Parathyroid adenoma (tissue), 2 donors: ENCODE measurements around the gene CEP250.

Experiments used
- H2AFZ ChIP-seq: fragments of 300-600 bp; sonication (generic); one replicate; pipeline ENCODE4 v1.7.0; 2017; ENCODE audit warnings: antibody characterized with exemption, mild to moderate bottlenecking
- H3K27ac ChIP-seq: fragments of 300-600 bp; sonication (generic); one replicate; pipeline ENCODE4 v1.7.0; 2017
- H3K27me3 ChIP-seq: fragments of 300-600 bp; sonication (generic); one replicate; pipeline ENCODE4 v1.7.0; 2017; ENCODE audit warnings: low read length; ENCODE audit not compliant: control insufficient read depth, insufficient read depth
- H3K36me3 ChIP-seq: fragments of 300-600 bp; sonication (generic); one replicate; pipeline ENCODE4 v1.7.0; 2017; ENCODE audit warnings: low read length; ENCODE audit not compliant: control insufficient read depth, insufficient read depth
- H3K4me1 ChIP-seq: fragments of 300-600 bp; sonication (generic); one replicate; pipeline ENCODE4 v1.7.0; 2017; ENCODE audit warnings: control low read depth
- H3K4me2 ChIP-seq: fragments of 300-600 bp; sonication (generic); one replicate; pipeline ENCODE4 v1.7.0; 2017; ENCODE audit warnings: low read length
- H3K4me3 ChIP-seq: fragments of 300-600 bp; sonication (generic); one replicate; pipeline ENCODE4 v1.7.0; 2017; ENCODE audit warnings: low read depth, low read length
- H3K79me2 ChIP-seq: fragments of 300-600 bp; sonication (generic); one replicate; pipeline ENCODE4 v1.7.0; 2017; ENCODE audit warnings: control low read depth
- H3K9ac ChIP-seq: fragments of 300-600 bp; sonication (generic); one replicate; pipeline ENCODE4 v1.7.0; 2017; ENCODE audit warnings: mild to moderate bottlenecking
- H3K9me3 ChIP-seq: fragments of 300-600 bp; sonication (generic); one replicate; pipeline ENCODE4 v1.7.0; 2017; ENCODE audit warnings: low read length; ENCODE audit not compliant: control insufficient read depth
- TF ChIP-seq, protein P1 (sequence below): fragments of 300-600 bp; sonication (generic); IDR thresholded peaks from one replicate; pipeline ENCODE4 v1.7.0; 2017; ENCODE audit warnings: antibody characterized with exemption, mild to moderate bottlenecking
- donor health status: primary hyperparathyroidism.

The CEP250 gene

GRCh38 chr20:35491823-35492222 is 36.4 kb downstream of the CEP250 start:
- Histone ChIP-seq H3K4me3 (no peak overlapping the region), H3K36me3 (no peaks in the 10 kb centered on the region), H3K9ac (no peak overlapping the region)

DNA sequence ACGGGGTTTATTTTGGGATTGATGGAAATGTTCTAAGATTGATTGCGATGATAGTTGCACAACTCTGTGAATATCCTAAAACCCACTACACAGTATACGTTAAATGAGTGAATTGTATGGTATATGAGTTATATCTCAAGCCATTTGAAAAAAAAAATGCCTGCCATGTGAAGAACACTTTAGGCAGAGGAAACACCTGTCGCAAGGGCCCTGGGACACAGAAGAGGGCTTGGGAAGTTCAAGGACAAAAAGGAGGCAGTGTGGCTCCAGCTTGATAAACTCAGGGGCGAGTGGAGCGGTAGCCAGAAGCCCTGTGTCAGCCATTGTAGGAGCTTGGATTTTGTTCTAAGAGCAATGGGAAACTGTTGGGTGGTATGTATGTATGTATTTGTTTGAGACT is 37.0 kb downstream of the CEP250 start:
- no peaks in the 10 kb centered on the region for H3K4me1 ChIP-seq

More at GRCh38 chr20:35491823-35492222, 36.4 kb downstream of the CEP250 start:
- no peaks in the 10 kb centered on the region for H3K79me2 ChIP-seq
- H3K27me3 ChIP-seq, result no peaks in the 10 kb centered on the region
- no peak overlapping the region for H3K27ac ChIP-seq
- no peaks in the 10 kb centered on the region for H3K9me3 ChIP-seq
- H3K4me1 ChIP-seq, result no peaks in the 10 kb centered on the region
- H2AFZ ChIP-seq, result no peak overlapping the region
- TF ChIP-seq, protein P1, sequence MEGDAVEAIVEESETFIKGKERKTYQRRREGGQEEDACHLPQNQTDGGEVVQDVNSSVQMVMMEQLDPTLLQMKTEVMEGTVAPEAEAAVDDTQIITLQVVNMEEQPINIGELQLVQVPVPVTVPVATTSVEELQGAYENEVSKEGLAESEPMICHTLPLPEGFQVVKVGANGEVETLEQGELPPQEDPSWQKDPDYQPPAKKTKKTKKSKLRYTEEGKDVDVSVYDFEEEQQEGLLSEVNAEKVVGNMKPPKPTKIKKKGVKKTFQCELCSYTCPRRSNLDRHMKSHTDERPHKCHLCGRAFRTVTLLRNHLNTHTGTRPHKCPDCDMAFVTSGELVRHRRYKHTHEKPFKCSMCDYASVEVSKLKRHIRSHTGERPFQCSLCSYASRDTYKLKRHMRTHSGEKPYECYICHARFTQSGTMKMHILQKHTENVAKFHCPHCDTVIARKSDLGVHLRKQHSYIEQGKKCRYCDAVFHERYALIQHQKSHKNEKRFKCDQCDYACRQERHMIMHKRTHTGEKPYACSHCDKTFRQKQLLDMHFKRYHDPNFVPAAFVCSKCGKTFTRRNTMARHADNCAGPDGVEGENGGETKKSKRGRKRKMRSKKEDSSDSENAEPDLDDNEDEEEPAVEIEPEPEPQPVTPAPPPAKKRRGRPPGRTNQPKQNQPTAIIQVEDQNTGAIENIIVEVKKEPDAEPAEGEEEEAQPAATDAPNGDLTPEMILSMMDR, result no peak
- no peak overlapping the region for H3K4me2 ChIP-seq

GRCh38 chr20:35496481-35496880 is 41.1 kb downstream of the CEP250 start:
- Histone ChIP-seq H3K9ac (no peak overlapping the region), H3K36me3 (no peaks in the 10 kb centered on the region), H3K27ac (no peak overlapping the region)

More for the DNA sequence above, 37.0 kb downstream of the CEP250 start:
- H3K27me3 ChIP-seq, result no peaks in the 10 kb centered on the region
- no peak overlapping the region for H3K27ac ChIP-seq
- no peaks in the 10 kb centered on the region for H3K9me3 ChIP-seq
- TF ChIP-seq, protein P1, result no peak
- no peak overlapping the region for H3K4me3 ChIP-seq
- no peaks in the 10 kb centered on the region for H3K36me3 ChIP-seq
- no peak overlapping the region for H3K4me2 ChIP-seq
- H2AFZ ChIP-seq, result no peak overlapping the region
- H3K9ac ChIP-seq, result no peak overlapping the region
- H3K79me2 ChIP-seq, result no peaks in the 10 kb centered on the region

GRCh38 chr20:35497320-35497719 is 41.9 kb downstream of the CEP250 start:
- Histone ChIP-seq H2AFZ (no peak overlapping the region), H3K79me2 (no peaks in the 10 kb centered on the region), H3K36me3 (no peaks in the 10 kb centered on the region), H3K4me1 (no peaks in the 10 kb centered on the region), H3K27me3 (no peaks in the 10 kb centered on the region), H3K4me2 (no peak overlapping the region), H3K27ac (no peak overlapping the region), H3K9ac (no peak overlapping the region), H3K9me3 (no peaks in the 10 kb centered on the region), H3K4me3 (no peak overlapping the region)
- TF ChIP-seq, protein P1, result no peak

More at GRCh38 chr20:35496481-35496880, 41.1 kb downstream of the CEP250 start:
- no peaks in the 10 kb centered on the region for H3K79me2 ChIP-seq
- no peak overlapping the region for H3K4me3 ChIP-seq
- H3K4me2 ChIP-seq, result no peak overlapping the region
- TF ChIP-seq, protein P1, result no peak
- no peak overlapping the region for H2AFZ ChIP-seq
- H3K9me3 ChIP-seq, result no peaks in the 10 kb centered on the region
- H3K4me1 ChIP-seq, result no peaks in the 10 kb centered on the region
- H3K27me3 ChIP-seq, result no peaks in the 10 kb centered on the region

DNA sequence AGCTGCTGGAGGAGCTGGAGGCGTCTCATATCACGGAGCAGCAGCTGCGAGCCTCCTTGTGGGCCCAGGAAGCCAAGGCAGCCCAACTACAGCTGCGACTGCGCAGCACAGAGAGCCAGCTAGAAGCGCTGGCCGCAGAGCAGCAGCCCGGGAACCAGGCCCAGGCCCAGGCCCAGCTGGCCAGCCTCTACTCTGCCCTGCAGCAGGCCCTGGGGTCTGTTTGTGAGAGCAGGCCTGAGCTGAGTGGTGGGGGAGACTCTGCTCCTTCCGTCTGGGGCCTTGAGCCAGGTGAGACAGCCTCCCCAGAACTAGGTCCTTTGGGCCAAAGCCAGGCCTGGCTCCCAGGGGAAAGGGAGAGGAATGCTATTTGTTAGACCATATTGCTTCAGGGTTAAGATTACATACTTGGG is 42.4 kb downstream of the CEP250 start:
- H3K9ac ChIP-seq, result no peak overlapping the region
- H3K79me2 ChIP-seq, result no peaks in the 10 kb centered on the region
- H3K4me3 ChIP-seq, result no peak overlapping the region
- TF ChIP-seq, protein P1, result no peak
- H3K4me1 ChIP-seq, result no peaks in the 10 kb centered on the region
- no peaks in the 10 kb centered on the region for H3K36me3 ChIP-seq
- no peak overlapping the region for H3K27ac ChIP-seq
- H3K27me3 ChIP-seq, result no peaks in the 10 kb centered on the region
- no peak overlapping the region for H2AFZ ChIP-seq
- no peaks in the 10 kb centered on the region for H3K9me3 ChIP-seq
- H3K4me2 ChIP-seq, result no peak overlapping the region
